Smooth muscle cell (in vitro differentiated cells): ENCODE measurements around the gene SFRP5. TPM values are rescaled to one million over a fixed set of nuclear protein-coding genes. Genes with fewer than 3 reads are reported as not detected.

Experiments
- DNase-seq: peaks from one replicate; lab custom pipeline; 2025; ENCODE audit not compliant: unreplicated experiment; lab: John Stamatoyannopoulos, UW
- H2AFZ ChIP-seq: fragments of 200-600 bp; sonication (generic); 2 replicates; pipeline ENCODE4 v1.6.0; 2016; ENCODE audit warnings: antibody characterized with exemption, low read depth, mild to moderate bottlenecking
- H3F3A ChIP-seq: fragments of 200-600 bp; sonication (generic); 2 replicates; pipeline ENCODE4 v1.6.0; 2017; ENCODE audit warnings: antibody characterized with exemption, low read depth
- H3K27ac ChIP-seq: fragments of 200-600 bp; sonication (generic); 2 replicates; pipeline ENCODE4 v1.5.1; 2016; ENCODE audit warnings: low read depth, mild to moderate bottlenecking
- H3K27me3 ChIP-seq: fragments of 200-600 bp; sonication (generic); 2 replicates; pipeline ENCODE4 v1.6.1; 2016; ENCODE audit warnings: low read depth, mild to moderate bottlenecking
- H3K36me3 ChIP-seq: fragments of 200-600 bp; sonication (generic); 2 replicates; pipeline ENCODE4 v1.5.1; 2016; ENCODE audit warnings: low read depth
- H3K4me1 ChIP-seq: fragments of 200-600 bp; sonication (generic); 2 replicates; pipeline ENCODE4 v1.5.1; 2016; ENCODE audit warnings: low read depth
- H3K4me2 ChIP-seq: fragments of 200-600 bp; sonication (generic); 2 replicates; pipeline ENCODE4 v1.6.0; 2016; ENCODE audit warnings: mild to moderate bottlenecking
- H3K4me3 ChIP-seq: fragments of 200-600 bp; sonication (generic); 2 replicates; pipeline ENCODE4 v1.5.1; 2016; ENCODE audit warnings: mild to moderate bottlenecking
- H3K79me2 ChIP-seq: fragments of 200-600 bp; sonication (generic); 2 replicates; pipeline ENCODE4 v1.6.0; 2016; ENCODE audit warnings: low read depth, mild to moderate bottlenecking
- H3K9ac ChIP-seq: fragments of 200-600 bp; sonication (generic); 2 replicates; pipeline ENCODE4 v1.6.0; 2016; ENCODE audit warnings: low read depth
- H3K9me3 ChIP-seq: fragments of 200-600 bp; sonication (generic); replicated peaks from 2 replicates; pipeline ENCODE4 v1.5.1; 2016; ENCODE audit warnings: low read depth
- H4K20me1 ChIP-seq: fragments of 200-600 bp; sonication (generic); 2 replicates; pipeline ENCODE4 v1.6.0; 2016; ENCODE audit warnings: low read depth
- WGBS: methylation state at CpG from one replicate; pipeline ENCODE4 v1.1.7; 2016; ENCODE audit warnings: low lambda C conversion rate; 5-methylcytosine and 5-hydroxymethylcytosine counted together
- polyA plus RNA-seq: library from polyadenylated mRNA; unstranded; fragments of >200 nt; fragmentation: Nextera tagmentation; extraction: Ambion mirVana; gene quantifications from 2 replicates; pipeline ENCODE4 v1.2.1, GENCODE V29; 2016
- total RNA-seq: library from RNA; depleted of rRNA; stranded (reverse); fragments of >200 nt; gene quantifications from 2 replicates; pipeline ENCODE4 v1.2.3, GENCODE V29; 2014
- TF ChIP-seq, protein P1 (sequence below): fragments of 200-600 bp; sonication (generic); IDR thresholded peaks from 2 replicates; pipeline ENCODE4 v1.5.1; 2017; ENCODE audit warnings: borderline replicate concordance, mild to moderate bottlenecking, antibody characterized with exemption; ENCODE audit not compliant: insufficient read depth, poor library complexity, severe bottlenecking

Gene SFRP5
- total and polyA plus RNA-seq, 2 experiments from 2014 or later: 0.11 TPM; not detected in 1

GRCh38 chr10:97801422-97801821 is 29.6 kb upstream of the SFRP5 start:
- Histone ChIP-seq H3F3A (no peaks in the 10 kb centered on the region), H3K4me1 (no peaks in the 10 kb centered on the region)
- TF ChIP-seq, protein P1, sequence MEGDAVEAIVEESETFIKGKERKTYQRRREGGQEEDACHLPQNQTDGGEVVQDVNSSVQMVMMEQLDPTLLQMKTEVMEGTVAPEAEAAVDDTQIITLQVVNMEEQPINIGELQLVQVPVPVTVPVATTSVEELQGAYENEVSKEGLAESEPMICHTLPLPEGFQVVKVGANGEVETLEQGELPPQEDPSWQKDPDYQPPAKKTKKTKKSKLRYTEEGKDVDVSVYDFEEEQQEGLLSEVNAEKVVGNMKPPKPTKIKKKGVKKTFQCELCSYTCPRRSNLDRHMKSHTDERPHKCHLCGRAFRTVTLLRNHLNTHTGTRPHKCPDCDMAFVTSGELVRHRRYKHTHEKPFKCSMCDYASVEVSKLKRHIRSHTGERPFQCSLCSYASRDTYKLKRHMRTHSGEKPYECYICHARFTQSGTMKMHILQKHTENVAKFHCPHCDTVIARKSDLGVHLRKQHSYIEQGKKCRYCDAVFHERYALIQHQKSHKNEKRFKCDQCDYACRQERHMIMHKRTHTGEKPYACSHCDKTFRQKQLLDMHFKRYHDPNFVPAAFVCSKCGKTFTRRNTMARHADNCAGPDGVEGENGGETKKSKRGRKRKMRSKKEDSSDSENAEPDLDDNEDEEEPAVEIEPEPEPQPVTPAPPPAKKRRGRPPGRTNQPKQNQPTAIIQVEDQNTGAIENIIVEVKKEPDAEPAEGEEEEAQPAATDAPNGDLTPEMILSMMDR: no peak

DNA sequence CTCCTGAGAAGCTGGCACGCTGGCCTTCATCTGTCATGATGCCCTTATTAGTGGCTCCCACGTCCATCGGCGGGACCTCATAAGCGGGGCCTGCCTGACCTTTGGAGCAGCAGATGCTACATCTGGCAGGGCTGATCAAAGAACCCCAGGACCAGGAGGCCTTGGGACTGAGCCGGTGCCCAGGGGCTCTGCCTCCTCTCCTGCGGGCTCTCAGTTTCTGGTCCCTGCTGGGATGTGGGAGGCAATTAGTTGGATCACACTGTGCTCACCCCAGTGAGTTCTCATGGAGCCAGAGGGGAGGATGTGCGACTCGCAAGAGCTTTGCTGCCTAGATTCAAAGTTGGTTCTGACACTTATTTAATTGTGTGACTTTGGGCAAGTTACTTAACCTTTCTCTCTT is 28.7 kb upstream of the SFRP5 start:
- H3K4me1 ChIP-seq: no peaks in the 10 kb centered on the region
- no peaks in the 10 kb centered on the region for H4K20me1 ChIP-seq
- H3K9me3 ChIP-seq: no peaks in the 10 kb centered on the region
- no peak overlapping the region for H2AFZ ChIP-seq
- TF ChIP-seq, protein P1: no peak
- WGBS: 90% methylated on average over 9 of the region's 9 CpGs
- H3K27ac ChIP-seq: no peak overlapping the region
- no peaks in the 10 kb centered on the region for H3F3A ChIP-seq
- peaks cover 8% of the 10 kb centered on the region for H3K27me3 ChIP-seq
- H3K79me2 ChIP-seq: no peaks in the 10 kb centered on the region
- no peak overlapping the region for H3K9ac ChIP-seq
- H3K4me3 ChIP-seq: no peak overlapping the region
- no peak for DNase-seq
- no peaks in the 10 kb centered on the region for H3K36me3 ChIP-seq
- no peak overlapping the region for H3K4me2 ChIP-seq

More at GRCh38 chr10:97801422-97801821, 29.6 kb upstream of the SFRP5 start:
- no peaks in the 10 kb centered on the region for H3K79me2 ChIP-seq
- DNase-seq: no peak
- 76% methylated on average over 4 of the region's 5 CpGs for WGBS
- H3K9ac ChIP-seq: no peak overlapping the region
- no peaks in the 10 kb centered on the region for H3K36me3 ChIP-seq
- H3K4me2 ChIP-seq: no peak overlapping the region
- no peaks in the 10 kb centered on the region for H4K20me1 ChIP-seq
- no peak overlapping the region for H3K27ac ChIP-seq
- H3K27me3 ChIP-seq: peaks cover 8% of the 10 kb centered on the region
- no peak overlapping the region for H3K4me3 ChIP-seq
- H3K9me3 ChIP-seq: no peaks in the 10 kb centered on the region
- no peak overlapping the region for H2AFZ ChIP-seq

DNA sequence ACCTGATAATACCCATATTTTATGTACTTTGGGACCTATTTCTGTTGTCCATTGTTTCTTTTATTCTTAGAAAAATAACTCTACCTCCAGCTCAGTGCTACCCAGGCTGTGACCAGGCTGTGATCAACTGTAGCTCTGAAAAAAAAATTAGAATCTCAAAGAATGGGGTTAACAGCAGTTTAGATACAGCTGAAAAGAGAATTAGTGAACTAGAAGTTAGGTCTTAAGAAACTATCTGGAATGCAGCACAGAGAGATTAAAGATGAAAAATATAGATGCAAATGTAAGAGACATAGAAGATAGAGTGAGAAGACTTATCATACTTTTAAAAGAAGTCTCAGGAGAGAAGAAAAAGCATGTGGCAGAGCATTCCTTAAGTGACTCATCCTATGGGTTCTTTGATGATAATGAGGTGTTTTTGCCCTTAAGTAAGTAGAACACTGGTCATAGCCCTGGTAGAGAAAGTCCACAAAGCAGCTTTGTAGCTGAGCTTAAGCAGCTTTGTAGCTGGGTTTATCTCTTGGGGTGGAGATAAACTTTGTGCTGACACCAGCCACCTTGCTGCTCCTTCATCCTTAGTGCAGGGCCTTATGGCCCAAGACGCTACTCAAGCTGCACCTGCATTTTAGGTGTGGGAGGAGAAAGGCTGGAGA is 27.3 kb upstream of the SFRP5 start:
- H3K4me1 ChIP-seq: no peaks in the 10 kb centered on the region
- no peaks in the 10 kb centered on the region for H3F3A ChIP-seq
- no peak overlapping the region for H3K4me2 ChIP-seq
- H3K4me3 ChIP-seq: no peak overlapping the region
- H3K27me3 ChIP-seq: peaks cover 8% of the 10 kb centered on the region
- no peaks in the 10 kb centered on the region for H3K9me3 ChIP-seq
- DNase-seq: no peak
- WGBS: 84% methylated on average over 1 of the region's 1 CpG
- no peaks in the 10 kb centered on the region for H4K20me1 ChIP-seq
- H2AFZ ChIP-seq: no peak overlapping the region
- H3K79me2 ChIP-seq: no peaks in the 10 kb centered on the region
- no peak overlapping the region for H3K9ac ChIP-seq
- no peak overlapping the region for H3K27ac ChIP-seq
- TF ChIP-seq, protein P1: no peak
- H3K36me3 ChIP-seq: no peaks in the 10 kb centered on the region

- H3K4me1 ChIP-seq: no peaks in the 10 kb centered on the region
- TF ChIP-seq, protein P1: no peak
- H3K36me3 ChIP-seq: no peaks in the 10 kb centered on the region
- H3K9me3 ChIP-seq: no peaks in the 10 kb centered on the region
- no peak overlapping the region for H3K9ac ChIP-seq
- no peaks in the 10 kb centered on the region for H3F3A ChIP-seq
- H3K79me2 ChIP-seq: no peaks in the 10 kb centered on the region
- no peak overlapping the region for H2AFZ ChIP-seq
- DNase-seq: no peak
- peaks cover under 1% of the 10 kb centered on the region for H3K27me3 ChIP-seq
- no peak overlapping the region for H3K4me3 ChIP-seq
- H3K4me2 ChIP-seq: no peak overlapping the region
- no peaks in the 10 kb centered on the region for H4K20me1 ChIP-seq
- WGBS: 59% methylated on average over 3 of the region's 3 CpGs
- no peak overlapping the region for H3K27ac ChIP-seq
Measured at GRCh38 chr10:97796651-97797050, 24.9 kb upstream of the SFRP5 start.
